ENCODE data around the gene CPNE7. TPM values are rescaled to one million over a fixed set of nuclear protein-coding genes. Genes with fewer than 3 reads are reported as not detected.

CPNE7 gene
- total and polyA plus RNA-seq, 4 donors = 9.9 to 49.2 (median 29.2) TPM

GRCh38 chr16:89600427-89600826 is 24.9 kb downstream of the CPNE7 start:
- Histone ChIP-seq H3K4me1 (ENCODE audit: control insufficient read depth, insufficient read depth, low read length) (peaks cover 14% of the 10 kb centered on the region), H3K27ac (ENCODE audit: low read depth, low read length) (no peak overlapping the region), H3K27me3 (ENCODE audit: control insufficient read depth, insufficient read depth, low read length) (no peaks in the 10 kb centered on the region), H3K4me3 (ENCODE audit: low read depth, low read length) (no peak overlapping the region), H3K36me3 (ENCODE audit: control insufficient read depth, insufficient read depth, low read length) (peaks cover 21% of the 10 kb centered on the region), H3K9me3 (ENCODE audit: control insufficient read depth, insufficient read depth, low read length) (no peaks in the 10 kb centered on the region)
- 86% methylated on average over 12 of the region's 12 CpGs for WGBS (ENCODE audit: insufficient coverage)
- no peak for DNase-seq (ENCODE audit: low read depth in 4 of 6, low spot score in 6 of 6)

DNA sequence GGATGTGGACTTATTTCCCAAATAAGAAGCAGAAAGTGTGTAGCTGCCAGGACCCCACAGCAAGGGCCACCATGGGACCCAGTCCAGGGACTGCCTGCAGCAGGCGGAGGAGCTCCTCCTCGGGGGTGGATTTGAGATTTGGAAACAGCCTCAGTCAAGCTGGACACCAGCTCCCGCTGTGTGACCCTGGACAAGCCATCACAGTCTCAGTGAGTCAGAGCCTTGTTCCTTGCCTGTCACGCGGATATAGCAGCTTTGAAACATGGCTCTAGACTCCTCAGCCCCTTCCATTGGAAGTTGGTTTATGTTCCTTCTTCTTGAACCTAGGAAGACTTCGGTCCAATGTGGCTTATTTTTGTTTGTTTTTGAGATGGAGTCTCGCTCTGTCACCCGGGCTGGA is 25.4 kb downstream of the CPNE7 start:
- 71% methylated on average over 4 of the region's 8 CpGs for WGBS (ENCODE audit: insufficient coverage)
- no peak for DNase-seq (ENCODE audit: low read depth in 4 of 6, low spot score in 6 of 6)
- H3K9me3 ChIP-seq (ENCODE audit: control insufficient read depth, insufficient read depth, low read length) = no peaks in the 10 kb centered on the region
- peaks cover 16% of the 10 kb centered on the region for H3K36me3 ChIP-seq (ENCODE audit: control insufficient read depth, insufficient read depth, low read length)
- H3K27me3 ChIP-seq (ENCODE audit: control insufficient read depth, insufficient read depth, low read length) = no peaks in the 10 kb centered on the region
- H3K4me3 ChIP-seq (ENCODE audit: low read depth, low read length) = no peak overlapping the region
- H3K4me1 ChIP-seq (ENCODE audit: control insufficient read depth, insufficient read depth, low read length) = peaks cover 14% of the 10 kb centered on the region
- H3K27ac ChIP-seq (ENCODE audit: low read depth, low read length) = no peak overlapping the region

DNA sequence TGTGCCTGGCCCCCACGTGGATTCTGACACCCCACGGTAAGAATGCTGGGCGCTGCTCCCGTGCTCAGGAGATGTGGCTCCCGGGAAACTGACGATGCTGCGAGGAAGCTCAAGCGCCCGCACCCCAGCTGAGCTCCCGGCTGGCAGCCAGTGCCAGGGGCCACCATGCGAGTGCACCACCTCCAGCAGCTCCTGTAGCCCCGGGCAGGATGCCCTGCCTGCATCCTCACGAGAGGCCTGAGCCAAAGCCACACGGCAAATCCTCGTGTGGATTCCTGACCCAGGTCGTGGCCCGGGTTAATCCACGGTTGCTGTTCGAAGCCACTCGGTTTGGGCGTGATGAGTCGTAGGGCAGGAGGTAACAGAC is 26.3 kb downstream of the CPNE7 start:
- H3K27me3 ChIP-seq (ENCODE audit: control insufficient read depth, insufficient read depth, low read length) = no peaks in the 10 kb centered on the region
- H3K4me3 ChIP-seq (ENCODE audit: low read depth, low read length) = no peak overlapping the region
- 52% methylated on average over 20 of the region's 22 CpGs for WGBS (ENCODE audit: insufficient coverage)
- no peaks in the 10 kb centered on the region for H3K9me3 ChIP-seq (ENCODE audit: control insufficient read depth, insufficient read depth, low read length)
- peaks cover 14% of the 10 kb centered on the region for H3K4me1 ChIP-seq (ENCODE audit: control insufficient read depth, insufficient read depth, low read length)
- H3K36me3 ChIP-seq (ENCODE audit: control insufficient read depth, insufficient read depth, low read length) = peaks cover 6% of the 10 kb centered on the region
- no peak overlapping the region for H3K27ac ChIP-seq (ENCODE audit: low read depth, low read length)
- DNase-seq (ENCODE audit: low read depth in 4 of 6, low spot score in 6 of 6) = no peak

DNA sequence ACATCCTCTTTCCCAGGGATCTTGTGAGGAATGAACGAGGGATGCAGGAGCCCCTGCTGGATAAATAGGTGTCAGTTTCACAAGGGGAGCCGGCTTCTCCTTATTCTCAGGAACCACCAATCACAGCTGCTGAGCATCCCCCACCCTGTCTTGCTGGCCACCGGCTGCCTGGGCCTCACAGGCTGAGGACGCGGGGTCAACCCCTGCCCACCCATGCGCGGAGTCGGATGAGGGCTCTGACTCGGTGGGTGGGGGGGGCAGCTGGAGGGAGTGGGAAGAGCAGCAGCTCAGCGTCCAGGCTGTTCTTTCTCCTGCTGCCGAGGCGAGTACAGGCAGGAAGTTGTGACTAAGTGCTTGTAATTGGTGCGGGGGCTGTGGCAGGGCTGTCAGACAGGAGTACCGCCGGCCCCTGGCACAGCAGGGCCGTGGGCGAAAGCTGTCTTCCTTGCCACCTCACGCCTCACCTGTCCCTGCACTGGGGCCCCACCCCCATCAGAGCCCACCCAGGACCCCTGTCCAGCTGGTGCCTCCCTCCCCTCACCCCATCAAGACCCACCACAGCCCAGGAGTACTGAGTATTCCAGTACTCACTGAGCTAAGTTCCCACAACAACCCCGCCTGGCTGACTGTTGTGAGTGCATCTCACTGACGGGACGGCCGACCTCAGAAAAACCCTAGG is 26.9 kb downstream of the CPNE7 start:
- Histone ChIP-seq H3K27ac (ENCODE audit: low read depth, low read length) (no peak overlapping the region), H3K36me3 (ENCODE audit: control insufficient read depth, insufficient read depth, low read length) (peaks cover 1% of the 10 kb centered on the region), H3K4me3 (ENCODE audit: low read depth, low read length) (no peak overlapping the region), H3K9me3 (ENCODE audit: control insufficient read depth, insufficient read depth, low read length) (no peaks in the 10 kb centered on the region), H3K4me1 (ENCODE audit: control insufficient read depth, insufficient read depth, low read length) (peaks cover 14% of the 10 kb centered on the region), H3K27me3 (ENCODE audit: control insufficient read depth, insufficient read depth, low read length) (no peaks in the 10 kb centered on the region)
- peak in 2 of 6 donors; percentile 17 to 32 for DNase-seq (ENCODE audit: low read depth in 4 of 6, low spot score in 6 of 6)
- 12% methylated on average over 17 of the region's 22 CpGs for WGBS (ENCODE audit: insufficient coverage)

DNA sequence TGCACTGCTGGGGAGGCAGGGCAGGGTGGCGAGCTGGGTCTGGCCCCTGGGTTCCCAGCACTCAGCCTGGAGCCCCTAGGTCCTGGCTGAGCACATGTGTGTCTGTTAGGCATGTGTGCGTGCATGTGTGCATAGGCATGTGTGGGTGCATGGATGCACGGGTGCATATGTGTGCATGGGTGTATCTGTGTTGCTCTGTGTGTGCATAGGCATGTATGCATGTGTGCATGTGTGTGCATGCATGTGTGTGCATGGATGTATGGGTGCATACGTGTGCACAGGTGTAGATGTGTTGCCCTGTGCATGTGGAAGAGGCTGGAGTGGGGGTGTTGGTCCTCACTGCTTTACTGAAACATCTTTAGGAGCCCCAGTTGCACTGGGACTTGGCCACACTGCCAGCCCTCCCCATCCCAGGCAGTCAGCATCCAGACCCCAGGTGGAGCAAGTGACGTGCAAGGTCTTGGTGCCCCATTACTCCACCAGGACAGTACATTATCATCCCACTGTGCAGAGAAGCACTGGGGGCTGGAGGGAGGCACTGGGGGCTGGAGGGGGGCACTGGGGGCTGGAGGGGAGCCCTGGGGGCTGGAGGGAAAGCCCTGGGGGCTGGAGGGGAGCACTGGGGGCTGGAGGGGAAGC is 27.5 kb downstream of the CPNE7 start:
- DNase-seq (ENCODE audit: low read depth in 4 of 6, low spot score in 6 of 6) = no peak
- WGBS (ENCODE audit: insufficient coverage) = 65% methylated on average over 4 of the region's 5 CpGs
- peaks cover 14% of the 10 kb centered on the region for H3K4me1 ChIP-seq (ENCODE audit: control insufficient read depth, insufficient read depth, low read length)
- no peaks in the 10 kb centered on the region for H3K36me3 ChIP-seq (ENCODE audit: control insufficient read depth, insufficient read depth, low read length)
- H3K4me3 ChIP-seq (ENCODE audit: low read depth, low read length) = no peak overlapping the region
- H3K27ac ChIP-seq (ENCODE audit: low read depth, low read length) = no peak overlapping the region
- no peaks in the 10 kb centered on the region for H3K9me3 ChIP-seq (ENCODE audit: control insufficient read depth, insufficient read depth, low read length)
- H3K27me3 ChIP-seq (ENCODE audit: control insufficient read depth, insufficient read depth, low read length) = no peaks in the 10 kb centered on the region

- Histone ChIP-seq H3K9me3 (ENCODE audit: control insufficient read depth, insufficient read depth, low read length) (no peaks in the 10 kb centered on the region), H3K4me3 (ENCODE audit: low read depth, low read length) (no peak overlapping the region), H3K27ac (ENCODE audit: low read depth, low read length) (no peak overlapping the region), H3K27me3 (ENCODE audit: control insufficient read depth, insufficient read depth, low read length) (no peaks in the 10 kb centered on the region), H3K4me1 (ENCODE audit: control insufficient read depth, insufficient read depth, low read length) (peaks cover 14% of the 10 kb centered on the region), H3K36me3 (ENCODE audit: control insufficient read depth, insufficient read depth, low read length) (no peaks in the 10 kb centered on the region)
- WGBS (ENCODE audit: insufficient coverage) = 78% methylated on average over 14 of the region's 16 CpGs
- DNase-seq (ENCODE audit: low read depth in 4 of 6, low spot score in 6 of 6) = no peak
These were observed 29.2 kb downstream of the CPNE7 start for GRCh38 chr16:89604764-89605163.

DNA sequence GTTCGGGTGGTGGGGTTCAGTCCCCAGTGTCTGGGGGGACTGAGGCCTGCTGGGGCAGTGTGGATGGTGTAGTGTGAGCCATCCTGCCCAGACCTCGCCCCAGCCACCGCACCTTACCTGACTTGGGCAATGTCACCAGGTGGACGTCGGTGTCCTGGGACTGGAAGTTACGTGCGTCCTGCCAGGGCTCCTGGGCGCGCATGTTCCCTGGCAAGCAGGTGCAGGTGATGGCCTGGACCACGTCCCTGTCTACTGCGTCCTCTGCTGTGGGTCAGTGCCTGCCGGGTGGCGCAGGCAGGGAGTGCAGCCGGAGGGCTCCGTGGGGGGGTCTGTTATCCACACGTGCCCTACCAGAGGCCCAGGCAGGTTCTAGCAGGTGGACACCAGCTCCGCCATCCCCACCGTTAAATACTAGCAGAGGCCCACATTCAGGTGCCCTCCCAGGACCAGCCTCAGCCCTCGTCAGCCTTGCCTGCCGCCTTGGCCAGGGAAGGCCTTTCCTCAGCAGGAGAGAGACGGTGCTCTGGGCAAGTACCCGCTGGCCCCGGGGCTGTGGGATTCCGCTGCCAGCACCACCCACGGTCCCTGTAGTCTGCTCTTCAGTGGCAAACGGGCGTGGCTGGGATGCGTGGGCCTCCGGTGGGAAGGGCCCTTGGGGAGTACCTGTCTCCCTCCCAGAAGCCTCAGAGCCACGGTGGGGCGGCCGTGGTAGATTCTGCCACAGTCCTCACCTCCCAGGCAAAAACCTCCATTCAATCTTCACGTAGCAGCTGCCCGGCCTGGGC is 29.8 kb downstream of the CPNE7 start:
- no peak overlapping the region for H3K27ac ChIP-seq (ENCODE audit: low read depth, low read length)
- WGBS (ENCODE audit: insufficient coverage) = 91% methylated on average over 31 of the region's 34 CpGs
- no peak overlapping the region for H3K4me3 ChIP-seq (ENCODE audit: low read depth, low read length)
- H3K27me3 ChIP-seq (ENCODE audit: control insufficient read depth, insufficient read depth, low read length) = no peaks in the 10 kb centered on the region
- peaks cover 14% of the 10 kb centered on the region for H3K4me1 ChIP-seq (ENCODE audit: control insufficient read depth, insufficient read depth, low read length)
- no peaks in the 10 kb centered on the region for H3K36me3 ChIP-seq (ENCODE audit: control insufficient read depth, insufficient read depth, low read length)
- no peak for DNase-seq (ENCODE audit: low read depth in 4 of 6, low spot score in 6 of 6)
- no peaks in the 10 kb centered on the region for H3K9me3 ChIP-seq (ENCODE audit: control insufficient read depth, insufficient read depth, low read length)

- peaks cover 14% of the 10 kb centered on the region for H3K4me1 ChIP-seq (ENCODE audit: control insufficient read depth, insufficient read depth, low read length)
- H3K4me3 ChIP-seq (ENCODE audit: low read depth, low read length) = no peak overlapping the region
- WGBS (ENCODE audit: insufficient coverage) = 87% methylated on average over 7 of the region's 9 CpGs
- H3K27me3 ChIP-seq (ENCODE audit: control insufficient read depth, insufficient read depth, low read length) = no peaks in the 10 kb centered on the region
- DNase-seq (ENCODE audit: low read depth in 4 of 6, low spot score in 6 of 6) = no peak
- no peaks in the 10 kb centered on the region for H3K9me3 ChIP-seq (ENCODE audit: control insufficient read depth, insufficient read depth, low read length)
- no peak overlapping the region for H3K27ac ChIP-seq (ENCODE audit: low read depth, low read length)
- no peaks in the 10 kb centered on the region for H3K36me3 ChIP-seq (ENCODE audit: control insufficient read depth, insufficient read depth, low read length)
These were observed 30.4 kb downstream of the CPNE7 start for GRCh38 chr16:89606006-89606405.

GRCh38 chr16:89607453-89607852 is 31.9 kb downstream of the CPNE7 start:
- Histone ChIP-seq H3K27ac (ENCODE audit: low read depth, low read length) (no peak overlapping the region), H3K27me3 (ENCODE audit: control insufficient read depth, insufficient read depth, low read length) (no peaks in the 10 kb centered on the region), H3K36me3 (ENCODE audit: control insufficient read depth, insufficient read depth, low read length) (no peaks in the 10 kb centered on the region), H3K4me3 (ENCODE audit: low read depth, low read length) (no peak overlapping the region), H3K4me1 (ENCODE audit: control insufficient read depth, insufficient read depth, low read length) (peaks cover 8% of the 10 kb centered on the region), H3K9me3 (ENCODE audit: control insufficient read depth, insufficient read depth, low read length) (no peaks in the 10 kb centered on the region)
- no peak for DNase-seq (ENCODE audit: low read depth in 4 of 6, low spot score in 6 of 6)
- 90% methylated on average over 8 of the region's 9 CpGs for WGBS (ENCODE audit: insufficient coverage)
